SU-DHL-6 (cell line): ENCODE results near the gene DNAJA2.

ENCODE experiments used
- H2AFZ ChIP-seq: fragments of 200-600 bp; sonication (generic); 2 replicates; pipeline ENCODE4 v1.6.1; 2014; ENCODE audit warnings: low read depth, mild to moderate bottlenecking, moderate library complexity, mixed read lengths, antibody characterized with exemption, low read length; ENCODE audit not compliant: severe bottlenecking
- H3F3A ChIP-seq: fragments of 200-600 bp; shearing (Covaris generic); 2 replicates; pipeline ENCODE4 v1.6.0; 2016; ENCODE audit warnings: antibody characterized with exemption, mild to moderate bottlenecking; ENCODE audit not compliant: insufficient read depth
- H3K27ac ChIP-seq: fragments of 200-600 bp; sonication (generic); 2 replicates; pipeline ENCODE4 v1.5.1; 2016; ENCODE audit warnings: low read depth, mild to moderate bottlenecking, low read length, moderate library complexity, mixed read lengths
- H3K27me3 ChIP-seq: fragments of 200-600 bp; sonication (generic), shearing (Covaris generic); 2 replicates; pipeline ENCODE4 v1.6.0; 2014; ENCODE audit warnings: mild to moderate bottlenecking, low read length
- H3K36me3 ChIP-seq: fragments of 200-600 bp; sonication (generic); 2 replicates; pipeline ENCODE4 v1.6.1; 2014; ENCODE audit warnings: mild to moderate bottlenecking, low read length, mixed read lengths
- H3K4me2 ChIP-seq: fragments of 300-600, 200-600 bp; shearing (Covaris generic), sonication (generic); 2 replicates; pipeline ENCODE4 v1.6.0; 2014; ENCODE audit warnings: low read length, low read depth, mild to moderate bottlenecking; ENCODE audit not compliant: poor library complexity, severe bottlenecking
- H3K4me3 ChIP-seq: fragments of 200-600 bp; sonication (generic); 2 replicates; pipeline ENCODE4 v1.5.1; 2014; ENCODE audit warnings: antibody characterized with exemption, low read length, mild to moderate bottlenecking, mixed read lengths; ENCODE audit not compliant: insufficient read depth, poor library complexity, severe bottlenecking
- H3K79me2 ChIP-seq: fragments of 200-600 bp; sonication (generic); 2 replicates; pipeline ENCODE4 v1.6.1; 2014; ENCODE audit warnings: mild to moderate bottlenecking, low read length, moderate library complexity; ENCODE audit not compliant: insufficient read depth
- H3K9ac ChIP-seq: fragments of 200-600 bp; sonication (generic); 2 replicates; pipeline ENCODE4 v1.7.0; 2014; ENCODE audit warnings: mild to moderate bottlenecking, low read length
- H3K9me2 ChIP-seq: fragments of 200-600 bp; sonication (generic); replicated peaks from 2 replicates; pipeline ENCODE4 v1.6.1; 2014; ENCODE audit warnings: low read length; ENCODE audit not compliant: insufficient read depth
- H3K9me3 ChIP-seq: fragments of 200-600 bp; sonication (generic); 2 replicates; pipeline ENCODE4 v1.6.1; 2014; ENCODE audit warnings: low read length, mixed read lengths; ENCODE audit not compliant: insufficient read depth
- H4K20me1 ChIP-seq: fragments of 200-600 bp; sonication (generic); 2 replicates; pipeline ENCODE4 v1.6.1; 2014; ENCODE audit warnings: low read depth, mild to moderate bottlenecking, antibody characterized with exemption, low read length, moderate library complexity, mixed read lengths
- CTCF ChIP-seq: fragments of 200-600 bp; sonication (generic); IDR thresholded peaks from one replicate; pipeline ENCODE4 v1.5.1; 2017; ENCODE audit warnings: antibody characterized with exemption, mild to moderate bottlenecking, low read length, moderate library complexity; ENCODE audit not compliant: insufficient read depth, poor library complexity, severe bottlenecking
- EZH2phosphoT487 ChIP-seq: fragments of 200-600 bp; sonication (generic), shearing (Covaris generic); conservative IDR thresholded peaks from 2 replicates; pipeline ENCODE4 v1.6.1; 2018; ENCODE audit warnings: mild to moderate bottlenecking, antibody characterized with exemption, low read length, moderate library complexity, mixed read lengths

DNAJA2 gene

DNA sequence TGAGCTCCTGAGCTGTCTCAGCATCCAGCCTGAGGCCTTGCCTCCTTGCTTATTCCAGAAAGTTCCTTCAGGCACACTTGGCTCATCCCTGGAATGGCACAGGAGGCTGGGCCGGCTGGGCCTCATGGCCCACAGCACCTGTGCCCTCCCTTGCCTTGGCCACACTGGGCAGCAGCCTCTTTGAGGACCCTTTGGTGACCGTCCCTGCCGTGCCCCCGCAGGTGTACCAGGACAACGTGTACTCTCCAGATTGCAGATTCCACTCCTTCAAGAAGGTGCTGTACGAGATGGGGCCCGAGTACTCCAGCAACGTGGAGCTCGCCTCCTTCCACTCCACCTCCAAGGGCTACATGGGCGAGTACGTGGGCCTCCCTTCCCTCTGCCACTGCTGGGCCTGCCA lies 55.1 kb downstream of the DNAJA2 start:
- no peaks in the 10 kb centered on the region for H4K20me1 ChIP-seq
- no peaks in the 10 kb centered on the region for H3K27me3 ChIP-seq
- H3F3A ChIP-seq: no peaks in the 10 kb centered on the region
- no peak overlapping the region for H2AFZ ChIP-seq
- no peak overlapping the region for H3K27ac ChIP-seq
- no peaks in the 10 kb centered on the region for H3K9me2 ChIP-seq
- no peaks in the 10 kb centered on the region for H3K79me2 ChIP-seq
- H3K9me3 ChIP-seq: no peaks in the 10 kb centered on the region
- no peak overlapping the region for H3K4me2 ChIP-seq
- H3K4me3 ChIP-seq: no peak overlapping the region
- H3K9ac ChIP-seq: no peak overlapping the region
- no peaks in the 10 kb centered on the region for H3K36me3 ChIP-seq
- TF ChIP-seq EZH2phosphoT487 (no peak), CTCF (no peak)

DNA sequence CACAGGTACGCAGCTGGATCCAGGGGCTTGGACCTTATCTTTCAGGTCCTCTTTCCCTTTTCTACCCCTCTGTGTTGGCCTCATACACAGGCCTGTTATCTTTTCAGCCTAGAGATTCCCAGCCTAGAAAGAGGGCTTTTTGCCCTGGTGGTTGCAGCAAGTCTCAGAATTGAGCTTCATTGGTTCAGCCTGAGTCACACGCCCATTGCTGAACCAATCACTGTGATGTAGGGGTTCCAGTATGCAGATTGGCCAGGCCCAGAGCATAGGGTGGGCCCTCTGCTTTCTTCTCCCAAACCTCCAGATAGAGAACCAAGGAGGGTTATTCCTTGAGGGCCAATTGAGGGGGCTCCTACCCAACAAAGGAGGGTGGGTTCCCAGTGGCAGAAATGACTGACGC lies 56.5 kb downstream of the DNAJA2 start:
- Histone ChIP-seq H3K9me2 (no peaks in the 10 kb centered on the region), H3K4me3 (no peak overlapping the region), H3K9me3 (no peaks in the 10 kb centered on the region), H3K79me2 (no peaks in the 10 kb centered on the region), H3K36me3 (no peaks in the 10 kb centered on the region), H3F3A (no peaks in the 10 kb centered on the region), H3K27ac (no peak overlapping the region), H3K4me2 (no peak overlapping the region), H2AFZ (no peak overlapping the region), H3K9ac (no peak overlapping the region), H4K20me1 (no peaks in the 10 kb centered on the region), H3K27me3 (no peaks in the 10 kb centered on the region)
- TF ChIP-seq CTCF (no peak), EZH2phosphoT487 (no peak)

DNA sequence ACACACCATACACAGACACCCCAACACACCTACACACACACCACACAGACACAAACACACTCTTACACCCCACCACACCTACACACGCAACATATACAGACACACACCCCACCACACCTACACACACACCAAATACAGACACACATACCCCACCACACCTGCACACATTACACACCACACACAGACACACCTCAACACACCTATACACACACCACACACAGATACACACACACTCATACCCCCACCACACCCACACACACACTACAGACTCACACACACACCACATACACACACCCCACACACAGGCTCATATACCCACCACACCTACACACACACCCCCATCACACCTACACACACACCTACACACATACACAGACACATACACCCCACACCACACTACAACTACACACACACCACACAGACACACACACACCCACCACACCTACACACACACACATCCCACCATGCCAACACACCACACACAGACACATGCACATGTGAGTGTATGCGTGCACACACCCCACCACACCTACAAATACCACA lies 57.9 kb downstream of the DNAJA2 start:
- TF ChIP-seq CTCF (no peak), EZH2phosphoT487 (no peak)
- no peak overlapping the region for H3K4me2 ChIP-seq
- H3K9me2 ChIP-seq: no peaks in the 10 kb centered on the region
- no peaks in the 10 kb centered on the region for H3F3A ChIP-seq
- no peaks in the 10 kb centered on the region for H4K20me1 ChIP-seq
- H3K9ac ChIP-seq: no peak overlapping the region
- H3K27ac ChIP-seq: no peak overlapping the region
- no peak overlapping the region for H3K4me3 ChIP-seq
- H2AFZ ChIP-seq: no peak overlapping the region
- H3K9me3 ChIP-seq: no peaks in the 10 kb centered on the region
- no peaks in the 10 kb centered on the region for H3K27me3 ChIP-seq
- H3K79me2 ChIP-seq: no peaks in the 10 kb centered on the region
- H3K36me3 ChIP-seq: no peaks in the 10 kb centered on the region; the same call in 1 of the 2 replicates
